IgD-negative memory B cell (primary cell): Measurements from ENCODE around the gene RSPH9. TPM values are rescaled to one million over a fixed set of nuclear protein-coding genes. Genes with fewer than 3 reads are reported as not detected.

ENCODE experiments used
- H3K27ac Mint-ChIP-seq, 3 donors: one replicate each; pipeline ENCODE4 v1.8.0; 2020 to 2022; ENCODE audit warnings: mild to moderate bottlenecking in 3 of 3, mixed read lengths in 3 of 3, moderate library complexity in 1 of 3
- H3K27me3 Mint-ChIP-seq: one replicate; pipeline ENCODE4 v1.8.0; 2021; ENCODE audit warnings: mixed read lengths
- H3K36me3 Mint-ChIP-seq: one replicate; pipeline ENCODE4 v1.8.0; 2020; ENCODE audit warnings: mild to moderate bottlenecking, mixed read lengths
- H3K4me1 Mint-ChIP-seq, 3 donors: one replicate each; pipeline ENCODE4 v1.8.0; 2020 to 2022; ENCODE audit warnings: mixed read lengths in 3 of 3, mild to moderate bottlenecking in 1 of 3
- H3K4me3 Mint-ChIP-seq, 4 donors: one replicate each; pipeline ENCODE4 v1.8.0; 2020 to 2022; ENCODE audit warnings: mild to moderate bottlenecking in 4 of 4, mixed read lengths in 4 of 4, moderate library complexity in 3 of 4
- H3K9me3 Mint-ChIP-seq, 3 donors: one replicate each; pipeline ENCODE4 v1.8.0; 2020 to 2021; ENCODE audit warnings: mixed read lengths in 3 of 3, mild to moderate bottlenecking in 1 of 3
- polyA plus RNA-seq: library from polyadenylated mRNA; unstranded; fragments of 300-500 nt; fragmentation: Illumina TruSeq; gene quantifications from one replicate; pipeline ENCODE4 v1.2.3, GENCODE V29; 2021

RSPH9 gene
- 1.2 TPM for polyA plus RNA-seq

DNA sequence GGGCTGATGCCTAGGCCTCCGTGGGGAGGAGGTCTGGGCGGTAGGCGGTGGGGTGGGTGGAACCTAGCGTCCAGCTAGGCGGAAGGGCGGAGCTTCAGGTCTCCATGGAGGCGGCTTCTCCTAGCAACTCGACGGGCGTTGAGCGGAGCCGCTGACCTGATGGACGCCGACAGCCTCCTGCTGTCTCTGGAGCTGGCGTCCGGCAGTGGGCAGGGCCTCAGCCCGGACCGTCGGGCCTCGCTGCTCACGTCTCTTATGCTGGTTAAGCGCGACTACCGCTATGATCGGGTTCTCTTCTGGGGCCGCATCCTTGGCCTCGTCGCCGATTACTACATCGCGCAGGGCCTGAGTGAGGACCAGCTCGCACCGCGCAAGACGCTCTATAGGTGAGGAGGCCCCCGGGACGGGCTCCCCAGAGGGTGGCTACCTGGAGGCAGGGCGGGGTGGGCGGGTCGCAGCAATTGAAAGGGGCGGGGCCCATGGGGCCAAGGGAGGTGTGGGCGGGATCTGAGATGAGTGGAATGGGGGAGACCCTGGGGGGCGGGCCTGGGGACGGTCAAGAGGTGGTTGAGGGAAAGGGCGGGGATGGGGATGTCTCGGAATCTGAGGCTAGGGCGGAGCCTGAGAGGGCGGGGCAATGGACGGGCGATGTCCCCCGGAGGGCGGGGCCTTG, at the start of gene RSPH9:
RSPH9 (plus strand) TSS at position 97 of the 673 bp plus-strand sequence; CDS start at position 160, 63 bp downstream.
- Mint-ChIP-seq H3K9me3 (no peaks in the 10 kb centered on the region), H3K4me1 (peaks cover 6 to 14% (median 9%) of the 10 kb centered on the region in 3 donors), H3K27me3 (no peaks in the 10 kb centered on the region), H3K27ac (peak within 1 kb of the TSS; percentile 57 to 73 (median 61)), H3K36me3 (no peaks in the 10 kb centered on the region), H3K4me3 (peak within 1 kb of the TSS; percentile 54 to 94 (median 88))

- Mint-ChIP-seq H3K36me3 (no peaks in the 10 kb centered on the region), H3K4me1 (no peaks in the 10 kb centered on the region), H3K27ac (peak overlapping the region in 1 of 3 donors; percentile 2), H3K9me3 (no peaks in the 10 kb centered on the region), H3K27me3 (no peaks in the 10 kb centered on the region), H3K4me3 (no peak overlapping the region)
Measured at GRCh38 chr6:43600595-43600994, 44.2 kb upstream of the RSPH9 start.

GRCh38 chr6:43604174-43604573, 40.7 kb upstream of the RSPH9 start:
- H3K27ac Mint-ChIP-seq = no peak overlapping the region
- peaks cover 11 to 12% (median 11%) of the 10 kb centered on the region in 3 donors for H3K4me1 Mint-ChIP-seq
- no peaks in the 10 kb centered on the region for H3K27me3 Mint-ChIP-seq
- H3K4me3 Mint-ChIP-seq = no peak overlapping the region
- no peaks in the 10 kb centered on the region for H3K9me3 Mint-ChIP-seq
- peaks cover 2% of the 10 kb centered on the region for H3K36me3 Mint-ChIP-seq

DNA sequence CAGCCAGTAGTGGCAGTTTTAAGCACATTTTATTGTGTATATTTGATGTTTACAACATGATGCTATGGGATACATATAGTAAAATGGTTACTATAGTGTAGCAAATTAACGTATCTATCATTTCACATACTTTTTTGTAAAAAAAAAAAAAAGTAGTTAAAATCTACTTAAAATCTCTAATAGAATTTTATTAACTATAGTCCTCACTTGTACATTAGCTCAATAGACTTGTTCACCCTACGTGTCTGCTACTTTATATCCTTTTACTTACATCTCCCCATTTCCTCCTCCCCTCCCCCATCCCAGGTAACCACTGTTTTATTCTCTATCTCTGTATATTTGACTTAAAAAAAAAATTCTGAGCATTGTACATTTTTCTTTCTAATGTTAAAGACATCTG, 38.8 kb upstream of the RSPH9 start:
- no peak overlapping the region for H3K4me3 Mint-ChIP-seq
- H3K27ac Mint-ChIP-seq = no peak overlapping the region
- H3K36me3 Mint-ChIP-seq = peaks cover 2% of the 10 kb centered on the region
- H3K4me1 Mint-ChIP-seq = peaks cover 11 to 13% (median 12%) of the 10 kb centered on the region in 3 donors
- no peaks in the 10 kb centered on the region for H3K9me3 Mint-ChIP-seq
- H3K27me3 Mint-ChIP-seq = no peaks in the 10 kb centered on the region

DNA sequence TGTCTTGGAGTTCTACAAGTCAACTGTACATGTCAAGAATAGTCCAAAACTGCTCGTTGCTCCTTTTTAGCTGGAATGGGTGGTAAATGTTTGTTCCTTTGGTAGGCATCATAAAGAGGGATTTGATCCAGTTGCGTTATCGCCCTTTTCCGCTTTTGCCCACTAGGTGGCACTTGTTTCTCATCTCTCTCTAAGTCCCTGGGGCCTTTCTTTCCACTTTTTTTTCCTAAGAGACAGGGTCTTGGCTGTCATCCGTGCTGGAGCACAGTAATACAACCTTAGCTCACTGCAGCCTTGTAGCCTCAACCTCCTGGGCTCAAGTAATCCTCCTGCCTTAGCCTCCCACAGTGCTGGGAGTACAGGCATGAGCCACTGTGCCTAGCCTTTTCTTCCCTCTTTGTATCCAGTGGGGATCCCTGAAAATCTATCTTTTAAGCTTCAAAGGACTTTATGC, 36.5 kb upstream of the RSPH9 start:
- H3K9me3 Mint-ChIP-seq = no peaks in the 10 kb centered on the region
- peaks cover 2% of the 10 kb centered on the region for H3K36me3 Mint-ChIP-seq
- no peak overlapping the region for H3K4me3 Mint-ChIP-seq
- no peaks in the 10 kb centered on the region for H3K27me3 Mint-ChIP-seq
- peaks cover 11 to 13% (median 12%) of the 10 kb centered on the region in 3 donors for H3K4me1 Mint-ChIP-seq
- peak overlapping the region in 2 of 3 donors; percentile 11 to 39 for H3K27ac Mint-ChIP-seq

GRCh38 chr6:43608807-43609206, 36.0 kb upstream of the RSPH9 start:
- Mint-ChIP-seq H3K9me3 (no peaks in the 10 kb centered on the region), H3K4me3 (peak overlapping the region in 1 of 4 donors; percentile 76), H3K27ac (peak overlapping the region in 1 of 3 donors; percentile 39), H3K36me3 (peaks cover 2% of the 10 kb centered on the region), H3K27me3 (no peaks in the 10 kb centered on the region), H3K4me1 (peaks cover 11 to 13% (median 12%) of the 10 kb centered on the region in 3 donors)

- Mint-ChIP-seq H3K4me1 (peaks cover 11 to 13% (median 12%) of the 10 kb centered on the region in 3 donors), H3K36me3 (peaks cover 2% of the 10 kb centered on the region), H3K9me3 (no peaks in the 10 kb centered on the region), H3K4me3 (no peak overlapping the region), H3K27ac (no peak overlapping the region), H3K27me3 (no peaks in the 10 kb centered on the region)
Measured at GRCh38 chr6:43609402-43609801, 35.4 kb upstream of the RSPH9 start.

DNA sequence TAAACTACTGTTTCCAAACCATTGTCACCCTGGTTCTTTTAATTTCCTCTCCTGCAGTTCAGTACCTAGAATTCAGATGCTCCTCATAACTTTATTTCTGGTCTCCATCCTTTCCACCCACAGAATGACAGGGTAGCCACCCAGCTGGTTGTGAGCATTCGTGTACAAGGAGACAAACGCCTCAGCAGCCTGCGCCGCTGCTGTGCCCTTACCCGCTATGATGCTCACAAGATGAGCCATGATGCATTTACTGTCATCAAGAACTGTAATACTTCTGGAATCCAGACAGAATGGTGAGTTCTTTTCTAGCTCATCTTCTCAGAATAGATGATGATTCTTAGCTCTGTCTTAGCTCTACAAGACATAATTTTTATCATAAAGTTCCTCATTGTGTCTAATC, 34.4 kb upstream of the RSPH9 start:
- H3K36me3 Mint-ChIP-seq = peaks cover 2% of the 10 kb centered on the region
- no peaks in the 10 kb centered on the region for H3K27me3 Mint-ChIP-seq
- H3K4me1 Mint-ChIP-seq = peaks cover 11 to 13% (median 12%) of the 10 kb centered on the region in 3 donors
- H3K9me3 Mint-ChIP-seq = no peaks in the 10 kb centered on the region
- peak overlapping the region in 1 of 3 donors; percentile 40 for H3K27ac Mint-ChIP-seq
- no peak overlapping the region for H3K4me3 Mint-ChIP-seq

DNA sequence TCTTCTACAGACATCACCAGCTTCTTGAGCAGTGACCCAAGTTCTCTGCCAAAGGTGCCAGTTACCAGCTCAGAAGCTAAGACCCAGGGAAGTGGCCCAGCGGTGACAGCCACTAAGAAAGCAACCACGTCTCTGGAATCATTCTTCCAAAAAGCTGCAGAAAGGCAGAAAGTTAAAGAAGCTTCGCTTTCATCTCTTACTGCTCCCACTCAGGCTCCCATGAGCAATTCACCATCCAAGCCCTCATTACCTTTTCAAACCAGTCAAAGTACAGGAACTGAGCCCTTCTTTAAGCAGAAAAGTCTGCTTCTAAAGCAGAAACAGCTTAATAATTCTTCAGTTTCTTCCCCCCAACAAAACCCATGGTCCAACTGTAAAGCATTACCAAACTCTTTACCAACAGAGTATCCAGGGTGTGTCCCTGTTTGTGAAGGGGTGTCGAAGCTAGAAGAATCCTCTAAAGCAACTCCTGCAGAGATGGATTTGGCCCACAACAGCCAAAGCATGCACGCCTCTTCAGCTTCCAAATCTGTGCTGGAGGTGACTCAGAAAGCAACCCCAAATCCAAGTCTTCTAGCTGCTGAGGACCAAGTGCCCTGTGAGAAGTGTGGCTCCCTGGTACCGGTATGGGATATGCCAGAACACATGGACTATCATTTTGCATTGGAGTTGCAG, 31.0 kb upstream of the RSPH9 start:
- peak overlapping the region in 1 of 3 donors; percentile 58 for H3K27ac Mint-ChIP-seq
- peaks cover 4% of the 10 kb centered on the region in 3 donors for H3K4me1 Mint-ChIP-seq
- no peaks in the 10 kb centered on the region for H3K9me3 Mint-ChIP-seq
- H3K27me3 Mint-ChIP-seq = no peaks in the 10 kb centered on the region
- peaks cover 2% of the 10 kb centered on the region for H3K36me3 Mint-ChIP-seq
- H3K4me3 Mint-ChIP-seq = no peak overlapping the region

DNA sequence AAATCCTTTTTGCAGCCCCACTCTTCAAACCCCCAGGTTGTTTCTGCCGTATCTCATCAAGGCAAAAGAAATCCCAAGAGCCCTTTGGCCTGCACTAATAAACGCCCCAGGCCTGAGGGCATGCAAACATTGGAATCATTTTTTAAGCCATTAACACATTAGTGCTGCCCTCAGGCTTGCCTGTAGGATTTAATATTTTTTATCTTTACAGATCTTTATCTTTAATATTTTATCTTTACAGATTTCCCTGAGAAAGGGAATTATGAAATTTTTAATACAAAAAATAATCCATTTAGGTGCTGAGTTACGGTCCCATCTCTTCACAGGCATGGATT, 30.5 kb upstream of the RSPH9 start:
- Mint-ChIP-seq H3K27ac (peak overlapping the region in 1 of 3 donors; percentile 58), H3K9me3 (no peaks in the 10 kb centered on the region), H3K27me3 (no peaks in the 10 kb centered on the region), H3K4me3 (no peak overlapping the region), H3K36me3 (peaks cover 2% of the 10 kb centered on the region), H3K4me1 (peaks cover under 1 to 1% (median 1%) of the 10 kb centered on the region in 3 donors)

- H3K27me3 Mint-ChIP-seq = no peaks in the 10 kb centered on the region
- H3K4me3 Mint-ChIP-seq = no peak overlapping the region
- H3K36me3 Mint-ChIP-seq = peaks cover 4% of the 10 kb centered on the region
- peaks cover 4 to 7% (median 7%) of the 10 kb centered on the region in 3 donors for H3K4me1 Mint-ChIP-seq
- H3K27ac Mint-ChIP-seq = peak overlapping the region in 1 of 3 donors; percentile 86
- no peaks in the 10 kb centered on the region for H3K9me3 Mint-ChIP-seq
Measured at GRCh38 chr6:43616725-43617472, 27.9 kb upstream of the RSPH9 start.

DNA sequence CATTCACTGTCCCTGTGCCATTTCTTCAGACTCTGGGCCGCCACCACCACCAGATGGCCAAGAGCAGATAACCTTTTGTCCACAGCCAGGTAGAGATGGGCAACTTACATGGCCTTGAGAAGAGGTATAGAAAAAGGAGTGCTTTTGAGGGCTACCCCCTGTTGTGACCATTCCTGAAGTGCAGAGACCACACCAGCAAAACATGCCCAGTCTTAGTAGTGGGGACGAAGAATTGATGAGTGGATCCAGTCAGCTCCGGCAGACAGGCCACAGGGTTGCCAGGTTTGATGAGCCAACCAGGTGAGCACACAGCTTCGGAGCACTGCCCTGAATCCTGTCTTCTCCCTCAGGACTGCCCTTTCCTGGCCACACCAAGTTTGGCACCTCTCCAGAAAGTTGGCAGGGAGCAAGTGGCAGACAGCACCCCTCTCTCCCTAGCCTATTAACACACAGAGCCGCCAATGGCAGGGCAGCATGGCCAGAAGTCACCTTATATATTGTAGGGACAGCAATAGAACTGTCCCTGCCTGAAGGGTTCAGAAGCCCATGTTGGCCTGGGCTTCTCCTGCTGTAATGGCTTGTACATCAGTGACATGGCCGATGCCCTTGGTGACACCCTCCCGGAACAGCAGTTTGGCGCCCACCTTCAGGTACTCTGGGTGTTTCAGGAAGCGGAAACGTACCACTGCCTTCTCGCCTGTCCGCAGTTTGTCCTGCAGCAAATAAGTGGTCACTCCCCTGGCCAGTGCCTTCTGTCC, 23.6 kb upstream of the RSPH9 start:
- Mint-ChIP-seq H3K27me3 (no peaks in the 10 kb centered on the region), H3K9me3 (no peaks in the 10 kb centered on the region), H3K27ac (no peak overlapping the region), H3K36me3 (peaks cover 8% of the 10 kb centered on the region), H3K4me3 (no peak overlapping the region), H3K4me1 (peaks cover 4 to 15% (median 8%) of the 10 kb centered on the region in 3 donors)

- peak overlapping the region in 2 of 3 donors; percentile 24 to 65 for H3K27ac Mint-ChIP-seq
- H3K27me3 Mint-ChIP-seq = no peaks in the 10 kb centered on the region
- no peak overlapping the region for H3K4me3 Mint-ChIP-seq
- H3K36me3 Mint-ChIP-seq = peaks cover 6% of the 10 kb centered on the region
- peaks cover 7 to 15% (median 9%) of the 10 kb centered on the region in 3 donors for H3K4me1 Mint-ChIP-seq
- H3K9me3 Mint-ChIP-seq = no peaks in the 10 kb centered on the region
Measured at GRCh38 chr6:43621836-43622180, 23.0 kb upstream of the RSPH9 start.

GRCh38 chr6:43622541-43622940, 22.3 kb upstream of the RSPH9 start:
- peak overlapping the region in 1 of 3 donors; percentile 65 for H3K27ac Mint-ChIP-seq
- H3K27me3 Mint-ChIP-seq = no peaks in the 10 kb centered on the region
- H3K4me3 Mint-ChIP-seq = peak overlapping the region in 1 of 4 donors; percentile 44
- no peaks in the 10 kb centered on the region for H3K9me3 Mint-ChIP-seq
- peaks cover 6% of the 10 kb centered on the region for H3K36me3 Mint-ChIP-seq
- H3K4me1 Mint-ChIP-seq = peaks cover 13 to 16% (median 15%) of the 10 kb centered on the region in 3 donors
